HG03460 (cell line): Measurements from ENCODE around the gene GPC6.
"Not testable (repeated sequence)": the region's sequence is repeated elsewhere in the genome, so short reads cannot be mapped to it uniquely, and the experiment has no call there.

Experiments used
- ATAC-seq: cut with Tn5 transposase; IDR thresholded peaks from one replicate; pipeline ENCODE4 v1.9.1; 2021; ENCODE audit not compliant: unreplicated experiment

GPC6 gene

DNA sequence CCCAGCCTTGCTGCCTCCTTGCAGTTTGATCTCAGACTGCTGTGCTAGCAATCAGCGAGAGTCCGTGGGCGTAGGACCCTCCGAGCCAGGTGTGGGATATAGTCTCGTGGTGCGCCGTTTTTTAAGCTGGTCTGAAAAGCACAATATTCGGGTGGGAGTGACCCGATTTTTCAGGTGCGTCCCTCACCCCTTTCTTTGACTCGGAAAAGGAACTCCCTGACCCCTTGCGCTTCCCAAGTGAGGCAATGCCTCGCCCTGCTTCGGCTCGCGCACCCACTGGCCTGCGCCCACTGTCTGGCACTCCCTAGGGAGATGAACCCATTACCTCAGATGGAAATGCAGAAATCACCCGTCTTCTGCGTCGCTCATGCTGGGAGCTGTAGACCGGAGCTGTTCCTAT lies 269.5 kb downstream of the GPC6 start:
- ATAC-seq = not testable (repeated sequence)

DNA sequence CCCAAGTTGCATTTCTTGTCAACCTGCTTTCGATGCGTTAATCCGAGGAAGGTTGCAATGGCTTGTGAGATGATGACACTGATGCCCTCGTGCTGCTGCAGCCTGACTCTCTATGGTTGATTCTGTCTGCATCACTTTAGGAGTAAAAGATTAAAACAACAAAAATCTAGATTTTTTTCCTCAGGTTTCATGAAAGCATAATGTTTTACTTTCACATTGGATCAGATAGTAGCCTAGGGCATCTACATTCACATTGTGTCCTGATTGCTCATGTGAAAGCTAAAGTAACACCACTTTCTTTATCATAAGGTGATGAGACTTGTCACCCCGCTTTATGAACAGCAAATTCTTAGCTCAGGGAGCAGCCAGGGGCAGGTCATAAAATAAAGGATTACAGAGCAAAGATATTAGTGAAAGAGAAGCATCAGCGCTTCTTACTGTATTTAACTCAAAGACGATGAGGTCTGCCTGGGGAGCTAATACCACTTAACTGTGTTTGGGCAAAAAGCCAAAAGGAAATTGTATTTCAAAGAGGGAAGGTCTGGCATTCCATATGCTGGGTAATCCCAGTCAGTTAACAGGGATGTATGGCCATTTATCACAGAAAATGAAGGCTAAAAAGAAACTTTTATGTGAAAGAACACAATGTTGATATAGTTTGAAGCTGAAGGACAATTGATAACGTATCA lies 270.5 kb downstream of the GPC6 start:
- no peak for ATAC-seq

- ATAC-seq = no peak
Measured at GRCh38 chr13:93499991-93500390, 273.4 kb downstream of the GPC6 start.

DNA sequence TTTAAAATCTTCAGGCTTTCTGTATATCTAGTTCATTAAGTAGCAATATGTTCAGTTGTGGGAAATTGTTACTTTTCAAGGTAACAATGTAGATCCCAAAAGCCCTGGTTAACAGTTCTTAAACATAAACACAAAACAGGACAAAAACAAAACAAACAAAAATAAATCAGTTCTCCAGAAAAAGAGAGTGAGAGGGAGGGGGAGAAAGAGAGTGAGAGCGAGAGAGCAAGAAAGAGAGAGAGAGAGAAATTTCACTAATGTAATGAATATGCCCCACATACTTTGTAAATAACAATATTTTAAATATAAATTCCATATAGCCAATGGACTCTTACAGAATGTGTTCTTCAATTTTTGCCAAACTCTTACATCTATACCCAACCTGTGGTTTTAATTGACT lies 275.5 kb downstream of the GPC6 start:
- ATAC-seq = no peak

DNA sequence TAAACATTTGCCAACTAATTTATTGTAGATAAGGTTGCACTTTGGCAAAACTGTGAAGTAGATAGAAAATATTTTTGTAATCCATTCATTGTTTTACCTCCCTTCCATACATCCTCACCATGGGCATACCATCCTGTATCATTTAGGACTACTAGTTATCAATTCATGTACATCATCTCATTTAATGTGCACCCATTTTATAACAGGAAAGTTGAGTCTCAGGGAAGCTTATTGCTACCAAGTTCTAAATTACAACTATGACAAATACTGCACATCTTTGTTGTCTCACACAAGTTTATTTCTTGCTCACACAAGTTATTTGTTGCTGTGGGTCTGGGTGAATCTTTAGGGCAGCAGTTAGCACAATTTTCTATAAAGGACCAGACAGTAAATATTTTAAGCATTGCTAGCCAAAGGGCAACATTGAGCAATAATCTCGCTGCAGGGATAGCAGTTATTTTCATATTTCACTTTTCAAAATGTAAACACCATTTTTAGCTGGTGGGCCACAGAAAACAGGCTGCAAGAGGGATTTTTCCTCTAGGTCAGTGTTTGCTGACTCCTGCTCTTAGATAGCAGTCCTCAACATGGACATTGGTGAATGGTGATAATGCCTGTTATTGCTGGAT lies 276.5 kb downstream of the GPC6 start:
- ATAC-seq = no peak

- ATAC-seq = no peak
Measured at GRCh38 chr13:93505104-93505952, 278.7 kb downstream of the GPC6 start.

GRCh38 chr13:93511011-93511410 lies 284.4 kb downstream of the GPC6 start:
- no peak for ATAC-seq

GRCh38 chr13:93515267-93515666 lies 288.7 kb downstream of the GPC6 start:
- ATAC-seq = no peak

GRCh38 chr13:93517658-93518057 lies 291.1 kb downstream of the GPC6 start:
- ATAC-seq = no peak

DNA sequence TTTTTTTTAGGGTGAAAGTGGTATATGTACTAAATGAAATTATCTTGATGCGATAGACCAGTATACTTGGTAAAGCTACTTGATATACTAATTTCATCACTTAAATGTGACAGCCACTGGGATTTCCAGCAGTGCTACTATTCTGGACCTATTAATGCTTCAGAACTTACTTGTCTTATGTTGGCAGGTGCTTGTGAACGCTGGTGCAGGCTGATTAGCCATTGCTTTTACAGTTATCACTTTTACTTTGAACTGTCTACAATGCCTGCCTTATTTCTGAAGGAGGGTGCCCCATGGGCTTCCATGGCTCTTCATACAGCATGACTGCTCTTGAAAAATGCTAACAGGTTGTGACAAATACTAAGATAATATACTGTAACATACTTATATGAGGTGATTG lies 294.7 kb downstream of the GPC6 start:
- ATAC-seq = no peak

DNA sequence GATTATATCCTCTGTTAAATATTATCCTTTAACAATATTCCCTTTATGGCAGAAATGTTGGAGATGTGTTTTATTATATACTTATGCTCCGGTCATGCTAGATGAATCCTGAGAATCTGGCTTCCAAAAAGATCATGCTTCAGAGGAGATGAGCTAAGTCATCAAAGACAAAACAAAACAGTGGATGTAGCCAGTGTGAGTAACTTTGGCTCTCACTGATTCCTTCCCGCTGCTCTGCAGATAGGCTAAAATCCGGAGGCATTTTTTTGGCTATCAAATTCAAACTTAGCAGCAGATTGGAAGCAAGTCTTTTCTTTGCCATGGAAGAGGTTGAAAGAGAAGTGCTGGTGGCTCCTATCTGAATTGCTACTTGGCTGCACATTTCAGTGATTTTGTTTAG lies 295.9 kb downstream of the GPC6 start:
- ATAC-seq = no peak

DNA sequence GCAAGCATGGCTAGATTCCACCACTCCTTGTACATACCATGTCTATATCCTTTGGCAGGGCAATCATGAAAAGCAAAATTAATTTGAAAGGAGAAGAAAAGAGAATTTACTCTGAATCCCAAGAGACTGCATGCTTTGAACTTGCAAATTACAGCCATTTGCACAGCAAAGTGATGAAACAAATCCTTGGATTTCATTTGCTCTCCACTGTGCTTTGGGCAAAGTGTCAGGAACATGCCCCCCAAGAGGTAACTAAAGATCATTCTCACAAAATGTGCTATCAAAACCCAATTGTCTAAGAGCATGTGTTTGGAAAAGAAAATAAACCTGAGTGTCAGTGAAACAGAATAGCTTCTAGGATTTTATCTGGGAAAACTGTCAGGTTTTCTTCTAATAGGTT lies 298.5 kb downstream of the GPC6 start:
- ATAC-seq = no peak

GRCh38 chr13:93527748-93528297 lies 301.2 kb downstream of the GPC6 start:
- no peak for ATAC-seq

DNA sequence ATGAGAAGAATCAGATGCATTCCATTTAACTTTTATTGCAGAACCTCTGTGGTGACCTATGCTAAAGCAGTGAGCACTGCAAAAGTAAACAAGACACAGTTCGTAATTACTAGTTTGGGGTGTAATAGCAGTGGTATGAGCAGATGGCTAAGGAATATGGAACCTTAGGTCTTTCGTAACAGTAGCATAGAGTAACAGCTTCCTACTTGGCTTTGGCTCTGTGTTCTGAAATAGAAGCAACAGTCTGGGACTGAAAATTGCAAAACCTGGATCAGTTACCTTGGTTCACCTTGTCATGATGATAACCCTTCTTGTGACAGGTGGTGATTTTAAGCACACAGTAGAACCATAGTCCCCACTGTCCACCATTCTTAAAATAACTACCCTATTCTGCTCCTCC lies 303.4 kb downstream of the GPC6 start:
- ATAC-seq = no peak

GRCh38 chr13:93534181-93534700 lies 307.6 kb downstream of the GPC6 start:
- no peak for ATAC-seq

DNA sequence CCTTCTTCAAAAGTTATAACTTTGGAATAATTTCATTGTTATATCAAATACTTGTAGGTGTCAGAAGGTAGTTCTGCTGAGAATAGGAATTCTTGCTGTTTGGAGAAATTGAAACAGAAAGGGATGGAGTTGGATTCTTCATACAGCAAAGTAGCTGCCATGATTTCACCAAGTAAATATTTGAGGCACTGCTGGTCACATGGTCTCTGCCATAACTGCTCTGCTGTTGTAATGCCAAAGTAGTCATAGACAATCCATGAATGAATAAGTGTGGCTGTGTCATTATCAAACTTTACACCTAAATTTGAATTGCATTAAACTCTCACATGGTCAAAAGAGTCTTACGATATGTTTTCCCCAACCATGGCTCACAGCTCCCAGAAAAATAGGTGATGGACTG lies 308.6 kb downstream of the GPC6 start:
- no peak for ATAC-seq

GRCh38 chr13:93539914-93540313 lies 313.3 kb downstream of the GPC6 start:
- ATAC-seq = no peak

GRCh38 chr13:93547886-93548285 lies 321.3 kb downstream of the GPC6 start:
- no peak for ATAC-seq

- ATAC-seq = no peak
Measured at GRCh38 chr13:93549326-93550005, 322.9 kb downstream of the GPC6 start.

DNA sequence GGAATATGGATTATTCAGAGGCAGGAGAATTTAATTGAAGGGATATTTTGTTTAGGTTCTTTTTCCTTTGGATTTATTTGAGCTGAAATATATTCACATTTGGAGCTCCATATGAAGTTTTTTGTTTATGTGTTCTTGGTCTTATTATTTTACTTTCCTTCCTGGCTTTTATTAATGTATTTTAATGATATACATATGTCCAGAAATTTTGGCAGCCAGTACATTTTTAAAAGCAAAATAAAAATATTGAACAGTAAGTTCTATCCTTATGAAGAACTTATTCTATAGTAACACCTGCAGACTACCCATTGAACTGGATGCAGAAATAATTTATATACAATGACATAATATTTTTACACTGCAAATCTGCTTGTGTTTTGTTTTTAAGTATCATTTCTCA lies 323.6 kb downstream of the GPC6 start:
- no peak for ATAC-seq

GRCh38 chr13:93552596-93552995 lies 326.0 kb downstream of the GPC6 start:
- no peak for ATAC-seq
